HepG2 (cell line): ENCODE data around the gene GADL1. TPM values are rescaled to one million over a fixed set of nuclear protein-coding genes. Genes with fewer than 3 reads are reported as not detected.

Experiments
- ATAC-seq: fragments of 200-7000 bp; cut with Tn5 transposase; 3 replicates; pipeline ENCODE4 v1.9.1; 2020; ENCODE audit warnings: mild to moderate bottlenecking, moderate library complexity
- BruUV-seq: library from RNA; stranded (reverse); fragments of 400-500 nt; replicated peaks from 2 replicates; lab custom pipeline; 2021; lab: Mats Ljungman, UMichigan
- CTCF ChIA-PET: fragments of 300-600 bp; formaldehyde crosslinking; extraction: SDS; loops from one replicate; lab custom pipeline; 2021; ENCODE audit warnings: low total read pairs, inconsistent platforms, low intra/inter-chr PET ratio; lab: Yijun Ruan, JAX
- POLR2A ChIA-PET: fragments of 350-600 bp; sonication (Branson Sonifier 250); formaldehyde crosslinking; loops from one replicate; lab custom pipeline; 2020; ENCODE audit warnings: antibody characterized with exemption, inconsistent platforms; lab: Yijun Ruan, JAX
- DNase-seq: peaks from one replicate; pipeline ENCODE4 v3.0.0-alpha.2; 2015; ENCODE audit warnings: low spot score
- FAIRE-seq: peaks from 3 replicates; lab custom pipeline; 2011; peaks lifted over from hg19 to GRCh38; lab: Jason Lieb, UNC
- H2AFZ ChIP-seq: one replicate; pipeline ENCODE4 v1.6.1; 2011; ENCODE audit warnings: low read length, inconsistent platforms
- H3K27ac ChIP-seq: fragments of 300-600 bp; 3 replicates; pipeline ENCODE4 v1.8.0; 2011; ENCODE audit warnings: mixed run types, mild to moderate bottlenecking, mixed read lengths, low read length, inconsistent platforms; ENCODE audit not compliant: insufficient read depth; ENCODE audit errors: extremely low read length
- H3K27me3 ChIP-seq, 2 experiments: fragments of 200-600 bp in 1 of 2; 2 replicates in 1 of 2; 3 replicates in 1 of 2; pipeline versions ENCODE4 v1.6.0 to v1.8.0; 2011; ENCODE audit warnings: low read length in 2 of 2, mild to moderate bottlenecking in 2 of 2, moderate library complexity in 2 of 2, inconsistent platforms in 1 of 2; ENCODE audit not compliant: insufficient read depth in 2 of 2, control insufficient read depth in 1 of 2
- H3K36me3 ChIP-seq, 2 experiments: fragments of 200-600 bp in 1 of 2; replicated peaks in 1 of 2; 2 replicates in 1 of 2; 3 replicates in 1 of 2; pipeline versions ENCODE4 v1.5.1 to v1.8.0; 2011; ENCODE audit warnings: low read length in 2 of 2, inconsistent platforms in 1 of 2; ENCODE audit not compliant: insufficient read depth in 2 of 2, control insufficient read depth in 1 of 2
- H3K4me1 ChIP-seq: 2 replicates; pipeline ENCODE4 v1.5.1; 2012; ENCODE audit warnings: low read length, inconsistent platforms; ENCODE audit not compliant: insufficient read depth
- H3K4me2 ChIP-seq: 2 replicates; pipeline ENCODE4 v1.6.0; 2011; ENCODE audit warnings: low read depth, low read length, inconsistent platforms
- H3K4me3 ChIP-seq, 3 experiments: fragments of 200-600 bp in 1 of 3; sonication (generic), shearing (Covaris generic) in 1 of 3; replicated peaks in 1 of 3; 2 replicates each; pipeline ENCODE4 v1.5.1; 2011 to 2016; ENCODE audit warnings: low read length in 3 of 3, inconsistent platforms in 2 of 3, low read depth in 2 of 3, mild to moderate bottlenecking in 2 of 3, control low read depth in 1 of 3, mixed read lengths in 1 of 3; ENCODE audit not compliant: insufficient read depth in 1 of 3
- H3K79me2 ChIP-seq: one replicate; pipeline ENCODE4 v1.6.1; 2011; ENCODE audit warnings: low read length, inconsistent platforms; ENCODE audit not compliant: insufficient read depth
- H3K9ac ChIP-seq: 2 replicates; pipeline ENCODE4 v1.6.0; 2011; ENCODE audit warnings: mild to moderate bottlenecking, low read depth, low read length, inconsistent platforms; ENCODE audit not compliant: insufficient read depth
- H3K9me3 ChIP-seq: 2 replicates; pipeline ENCODE4 v1.5.1; 2012; ENCODE audit warnings: mild to moderate bottlenecking, low read length
- H4K20me1 ChIP-seq: 2 replicates; pipeline ENCODE4 v1.6.0; 2011; ENCODE audit warnings: inconsistent platforms, mild to moderate bottlenecking, low read length, moderate library complexity; ENCODE audit not compliant: insufficient read depth
- ETV6 ChIP-seq: sonication (generic); formaldehyde crosslinking; conservative IDR thresholded peaks from 2 replicates; pipeline ENCODE4 v1.4.0; 2020; ENCODE audit warnings: missing genetic modification reagents
- NFAT5 ChIP-seq: sonication (generic); formaldehyde crosslinking; IDR thresholded peaks from 2 replicates; pipeline ENCODE4 v1.4.0; 2020; ENCODE audit warnings: missing genetic modification reagents
- TRIM24 ChIP-seq: sonication (generic); formaldehyde crosslinking; IDR thresholded peaks from 2 replicates; pipeline ENCODE4 v1.8.0; 2022; ENCODE audit warnings: mild to moderate bottlenecking, missing genetic modification reagents
- ZC3H4 ChIP-seq: sonication (generic); formaldehyde crosslinking; IDR thresholded peaks from 2 replicates; pipeline ENCODE4 v1.4.0; 2020; ENCODE audit warnings: missing genetic modification reagents, borderline replicate concordance
- ZNF235 ChIP-seq: sonication (generic); formaldehyde crosslinking; IDR thresholded peaks from 2 replicates; pipeline ENCODE4 v1.8.1; 2023; ENCODE audit warnings: mild to moderate bottlenecking, missing genetic modification reagents, borderline replicate concordance
- ZNF292 ChIP-seq: sonication (generic); formaldehyde crosslinking; IDR thresholded peaks from 2 replicates; pipeline ENCODE4 v1.8.1; 2022; ENCODE audit warnings: mild to moderate bottlenecking, low read depth, missing genetic modification reagents, borderline replicate concordance
- ZNF639 ChIP-seq: conservative IDR thresholded peaks from 2 replicates; pipeline ENCODE4 v1.6.1; 2018; ENCODE audit warnings: missing genetic modification reagents
- WGBS: methylation state at CpG from one replicate; pipeline ENCODE4 v1.1.6; 2017; ENCODE audit warnings: low lambda C conversion rate; 5-methylcytosine and 5-hydroxymethylcytosine counted together
- in situ Hi-C: cut with HindIII; loops from 2 replicates; pipeline ENCODE4 v1.10.0; 2017; ENCODE audit warnings: low pct_unique_long_range_greater_than_20kb; ENCODE audit not compliant: extremely low pct_ligation_motif_present
- intact Hi-C: fragments of 100-400 bp; cut with micrococcal nuclease; formaldehyde crosslinking; loops from one replicate; pipeline ENCODE4 v1.10.0; 2022; ENCODE audit not compliant: unreplicated experiment
- polyA plus RNA-seq, 8 experiments: library from polyadenylated mRNA; depleted of rRNA in 3 of 8; stranded (reverse) in 7 of 8; unstranded in 1 of 8; fragments of >200 nt; fragmentation: Illumina TruSeq in 4 of 8; extraction: Trizol in 4 of 8; gene quantifications; 2 replicates each; pipeline versions ENCODE4 v1.2.1 to v1.2.3, GENCODE V29; 2011 to 2016; ENCODE audit warnings: low read depth in 4 of 8, missing spikeins in 1 of 8, mixed read lengths in 1 of 8; ENCODE audit not compliant: insufficient read depth in 1 of 8
- total RNA-seq, 5 experiments: library from RNA; depleted of rRNA; stranded (reverse); fragments of >200 nt; fragmentation: Illumina TruSeq; extraction: Trizol; gene quantifications; 2 replicates each; pipeline ENCODE4 v1.2.3, GENCODE V29; 2016; ENCODE audit warnings: low read depth in 1 of 5
- TF ChIP-seq, protein P1 (sequence below): sonication (generic); formaldehyde crosslinking; IDR thresholded peaks from 2 replicates; pipeline ENCODE4 v1.5.0; 2020; ENCODE audit warnings: mild to moderate bottlenecking, missing genetic modification reagents, moderate library complexity
- TF ChIP-seq, protein P2 (sequence below): sonication (generic); formaldehyde crosslinking; IDR thresholded peaks from 2 replicates; pipeline ENCODE4 v1.5.0; 2020; ENCODE audit warnings: mild to moderate bottlenecking, missing genetic modification reagents

Gene GADL1
- total and polyA plus RNA-seq, 2 of the 13 experiments (the other 11 are each of a cell fraction or from before 2014, with no cell fraction given), result not detected

DNA sequence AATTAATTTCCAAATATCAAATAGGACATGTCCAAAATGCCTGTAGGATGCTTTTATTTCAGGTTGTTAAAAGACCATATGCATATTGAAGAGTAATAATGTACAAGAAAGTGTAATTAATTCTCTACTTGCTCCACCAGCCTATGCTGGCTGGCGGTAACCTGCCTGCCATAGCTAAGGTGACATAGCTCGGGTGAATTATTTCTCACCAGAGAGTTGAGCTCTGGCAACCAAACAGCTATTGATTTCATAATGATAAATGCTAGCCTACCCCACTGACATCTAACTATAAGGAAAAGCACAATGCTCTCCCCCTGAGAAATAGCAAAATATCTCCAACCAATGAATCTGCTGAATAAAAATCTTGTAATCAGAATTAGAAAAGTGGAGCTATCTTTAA is 48.9 kb downstream of the GADL1 start:
- H3K9ac ChIP-seq, result no peak overlapping the region
- TF ChIP-seq ETV6 (CRISPR knock-in tag) (no peak), NFAT5 (CRISPR knock-in tag) (no peak), TRIM24 (no peak), ZC3H4 (CRISPR knock-in tag) (no peak), ZNF292 (CRISPR knock-in tag) (no peak), ZNF235 (CRISPR knock-in tag) (no peak), ZNF639 (CRISPR knock-in tag) (no peak)
- TF ChIP-seq, protein P1, sequence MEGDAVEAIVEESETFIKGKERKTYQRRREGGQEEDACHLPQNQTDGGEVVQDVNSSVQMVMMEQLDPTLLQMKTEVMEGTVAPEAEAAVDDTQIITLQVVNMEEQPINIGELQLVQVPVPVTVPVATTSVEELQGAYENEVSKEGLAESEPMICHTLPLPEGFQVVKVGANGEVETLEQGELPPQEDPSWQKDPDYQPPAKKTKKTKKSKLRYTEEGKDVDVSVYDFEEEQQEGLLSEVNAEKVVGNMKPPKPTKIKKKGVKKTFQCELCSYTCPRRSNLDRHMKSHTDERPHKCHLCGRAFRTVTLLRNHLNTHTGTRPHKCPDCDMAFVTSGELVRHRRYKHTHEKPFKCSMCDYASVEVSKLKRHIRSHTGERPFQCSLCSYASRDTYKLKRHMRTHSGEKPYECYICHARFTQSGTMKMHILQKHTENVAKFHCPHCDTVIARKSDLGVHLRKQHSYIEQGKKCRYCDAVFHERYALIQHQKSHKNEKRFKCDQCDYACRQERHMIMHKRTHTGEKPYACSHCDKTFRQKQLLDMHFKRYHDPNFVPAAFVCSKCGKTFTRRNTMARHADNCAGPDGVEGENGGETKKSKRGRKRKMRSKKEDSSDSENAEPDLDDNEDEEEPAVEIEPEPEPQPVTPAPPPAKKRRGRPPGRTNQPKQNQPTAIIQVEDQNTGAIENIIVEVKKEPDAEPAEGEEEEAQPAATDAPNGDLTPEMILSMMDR, result no peak
- TF ChIP-seq, protein P2, sequence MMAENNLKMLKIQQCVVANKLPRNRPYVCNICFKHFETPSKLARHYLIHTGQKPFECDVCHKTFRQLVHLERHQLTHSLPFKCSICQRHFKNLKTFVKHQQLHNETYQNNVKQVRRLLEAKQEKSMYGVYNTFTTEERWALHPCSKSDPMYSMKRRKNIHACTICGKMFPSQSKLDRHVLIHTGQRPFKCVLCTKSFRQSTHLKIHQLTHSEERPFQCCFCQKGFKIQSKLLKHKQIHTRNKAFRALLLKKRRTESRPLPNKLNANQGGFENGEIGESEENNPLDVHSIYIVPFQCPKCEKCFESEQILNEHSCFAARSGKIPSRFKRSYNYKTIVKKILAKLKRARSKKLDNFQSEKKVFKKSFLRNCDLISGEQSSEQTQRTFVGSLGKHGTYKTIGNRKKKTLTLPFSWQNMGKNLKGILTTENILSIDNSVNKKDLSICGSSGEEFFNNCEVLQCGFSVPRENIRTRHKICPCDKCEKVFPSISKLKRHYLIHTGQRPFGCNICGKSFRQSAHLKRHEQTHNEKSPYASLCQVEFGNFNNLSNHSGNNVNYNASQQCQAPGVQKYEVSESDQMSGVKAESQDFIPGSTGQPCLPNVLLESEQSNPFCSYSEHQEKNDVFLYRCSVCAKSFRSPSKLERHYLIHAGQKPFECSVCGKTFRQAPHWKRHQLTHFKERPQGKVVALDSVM (CRISPR knock-in tag), result no peak
- TF ChIP-seq, all 625 proteins: peak for 0
- Histone ChIP-seq H3K36me3 (no peaks in the 10 kb centered on the region), H3K27ac (no peak overlapping the region), H3K9me3 (no peaks in the 10 kb centered on the region), H2AFZ (no peak overlapping the region), H3K4me2 (no peak overlapping the region), H3K4me1 (no peaks in the 10 kb centered on the region; the same call in 1 of the 2 replicates), H3K27me3 (no peaks in the 10 kb centered on the region; a peak in 1 of 5 replicates), H3K4me3 (no peak overlapping the region), H3K79me2 (no peaks in the 10 kb centered on the region), H4K20me1 (no peaks in the 10 kb centered on the region)
- BruUV-seq, result no TSS peak
- intact Hi-C loops (no loop called here), in situ Hi-C loops (no loop called here)
- ChIA-PET POLR2A (no interaction called here), CTCF (no interaction called here)
- FAIRE-seq, result no peak
- no peak for ATAC-seq
- 78% methylated on average over 2 of the region's 2 CpGs for WGBS
- DNase-seq, result no peak
